Glutamatergic neuron (in vitro differentiated cells): ENCODE results near the gene MTFR1L. TPM values are rescaled to one million over a fixed set of nuclear protein-coding genes. Genes with fewer than 3 reads are reported as not detected.

Source experiments
- DNase-seq: peaks from one replicate; pipeline ENCODE4 v3.0.0; 2022
- H3K27ac Mint-ChIP-seq: one replicate; pipeline ENCODE4 v1.8.0; 2020; ENCODE audit warnings: mild to moderate bottlenecking, mixed read lengths, inconsistent platforms; ENCODE audit not compliant: unreplicated experiment
- H3K27me3 Mint-ChIP-seq: one replicate; pipeline ENCODE4 v1.8.0; 2020; ENCODE audit warnings: mild to moderate bottlenecking, moderate library complexity, mixed read lengths, inconsistent platforms; ENCODE audit not compliant: unreplicated experiment
- H3K36me3 Mint-ChIP-seq: one replicate; pipeline ENCODE4 v1.8.0; 2020; ENCODE audit warnings: mild to moderate bottlenecking, mixed read lengths, inconsistent platforms; ENCODE audit not compliant: unreplicated experiment
- H3K4me1 Mint-ChIP-seq: one replicate; pipeline ENCODE4 v1.8.0; 2020; ENCODE audit warnings: mild to moderate bottlenecking, low read depth, mixed read lengths, inconsistent platforms; ENCODE audit not compliant: unreplicated experiment
- H3K4me3 Mint-ChIP-seq: one replicate; pipeline ENCODE4 v1.8.0; 2020; ENCODE audit warnings: mild to moderate bottlenecking, mixed read lengths, inconsistent platforms; ENCODE audit not compliant: unreplicated experiment
- H3K9me3 Mint-ChIP-seq: one replicate; pipeline ENCODE4 v1.8.0; 2020; ENCODE audit warnings: mild to moderate bottlenecking, moderate library complexity, mixed read lengths, inconsistent platforms; ENCODE audit not compliant: unreplicated experiment
- CTCF ChIP-seq: fragments of 200-600 bp; sonication (generic); IDR thresholded peaks from one replicate; pipeline ENCODE4 v1.5.0; 2021; ENCODE audit not compliant: partially characterized antibody, unreplicated experiment
- total RNA-seq: library from RNA; stranded (reverse); fragmentation: NEBNext Ultra II Directional; extraction: Animal tissue kit (Norgen Biotek cat#: 25700); gene quantifications from one replicate; pipeline ENCODE4 v1.2.1, GENCODE V29; 2021; ENCODE audit not compliant: unreplicated experiment

Gene MTFR1L
- total RNA-seq, 1 donor from 2014 or later = 70.4 TPM

- H3K27me3 Mint-ChIP-seq = peaks cover under 1% of the 10 kb centered on the region
- H3K9me3 Mint-ChIP-seq = peaks cover 4% of the 10 kb centered on the region
- H3K27ac Mint-ChIP-seq = no peak overlapping the region
- H3K4me3 Mint-ChIP-seq = no peak overlapping the region
- peaks cover 14% of the 10 kb centered on the region for H3K4me1 Mint-ChIP-seq
- DNase-seq = no peak
- H3K36me3 Mint-ChIP-seq = no peaks in the 10 kb centered on the region
- TF ChIP-seq CTCF = no peak
These were observed 6.8 kb downstream of the MTFR1L start for GRCh38 chr1:25826571-25826970.

GRCh38 chr1:25828491-25828890 lies 8.7 kb downstream of the MTFR1L start:
- Mint-ChIP-seq H3K4me3 (no peak overlapping the region), H3K36me3 (no peaks in the 10 kb centered on the region), H3K27ac (no peak overlapping the region), H3K27me3 (no peaks in the 10 kb centered on the region), H3K4me1 (peaks cover under 1% of the 10 kb centered on the region), H3K9me3 (peaks cover 2% of the 10 kb centered on the region)
- no peak for DNase-seq
- TF ChIP-seq CTCF = no peak

- Mint-ChIP-seq H3K27me3 (no peaks in the 10 kb centered on the region), H3K9me3 (peaks cover 2% of the 10 kb centered on the region), H3K36me3 (no peaks in the 10 kb centered on the region), H3K27ac (no peak overlapping the region), H3K4me1 (no peaks in the 10 kb centered on the region), H3K4me3 (no peak overlapping the region)
- no peak for DNase-seq
- no peak for TF ChIP-seq CTCF
These were observed 9.3 kb downstream of the MTFR1L start for GRCh38 chr1:25829046-25829445.

- Mint-ChIP-seq H3K9me3 (peaks cover 2% of the 10 kb centered on the region), H3K4me1 (no peaks in the 10 kb centered on the region), H3K27ac (no peak overlapping the region), H3K36me3 (no peaks in the 10 kb centered on the region), H3K27me3 (no peaks in the 10 kb centered on the region), H3K4me3 (no peak overlapping the region)
- TF ChIP-seq CTCF = no peak
- no peak for DNase-seq
These were observed 11.9 kb downstream of the MTFR1L start for GRCh38 chr1:25831569-25832196.

- H3K4me1 Mint-ChIP-seq = no peaks in the 10 kb centered on the region
- no peak overlapping the region for H3K4me3 Mint-ChIP-seq
- no peaks in the 10 kb centered on the region for H3K36me3 Mint-ChIP-seq
- no peaks in the 10 kb centered on the region for H3K27me3 Mint-ChIP-seq
- DNase-seq = no peak
- peaks cover 2% of the 10 kb centered on the region for H3K9me3 Mint-ChIP-seq
- H3K27ac Mint-ChIP-seq = no peak overlapping the region
- TF ChIP-seq CTCF = no peak
These were observed 12.7 kb downstream of the MTFR1L start for GRCh38 chr1:25832336-25833037.
